Measurements from ENCODE around the gene SMARCA4.

The SMARCA4 gene

DNA sequence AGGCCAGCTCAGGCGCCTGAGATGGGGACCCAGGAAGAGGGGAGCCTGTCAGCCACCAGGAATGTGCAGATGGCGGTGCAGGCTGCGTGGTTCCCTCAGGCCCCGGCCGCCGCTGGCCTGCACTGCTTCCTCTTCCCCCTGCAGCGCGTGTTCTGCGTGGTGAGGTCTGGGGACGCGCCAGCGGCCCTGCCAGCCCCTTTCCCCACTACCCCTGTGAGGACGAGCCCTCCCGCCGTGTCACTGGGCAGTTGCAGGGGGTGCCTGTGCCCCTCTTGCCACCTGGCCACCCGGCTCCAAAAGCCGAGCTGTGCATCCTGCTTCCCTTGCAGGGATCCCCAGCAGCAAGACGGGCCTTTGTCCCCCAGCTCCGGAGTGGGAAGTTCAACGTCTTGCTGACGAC is 58.4 kb downstream of the SMARCA4 start:
- TF ChIP-seq, protein P1, sequence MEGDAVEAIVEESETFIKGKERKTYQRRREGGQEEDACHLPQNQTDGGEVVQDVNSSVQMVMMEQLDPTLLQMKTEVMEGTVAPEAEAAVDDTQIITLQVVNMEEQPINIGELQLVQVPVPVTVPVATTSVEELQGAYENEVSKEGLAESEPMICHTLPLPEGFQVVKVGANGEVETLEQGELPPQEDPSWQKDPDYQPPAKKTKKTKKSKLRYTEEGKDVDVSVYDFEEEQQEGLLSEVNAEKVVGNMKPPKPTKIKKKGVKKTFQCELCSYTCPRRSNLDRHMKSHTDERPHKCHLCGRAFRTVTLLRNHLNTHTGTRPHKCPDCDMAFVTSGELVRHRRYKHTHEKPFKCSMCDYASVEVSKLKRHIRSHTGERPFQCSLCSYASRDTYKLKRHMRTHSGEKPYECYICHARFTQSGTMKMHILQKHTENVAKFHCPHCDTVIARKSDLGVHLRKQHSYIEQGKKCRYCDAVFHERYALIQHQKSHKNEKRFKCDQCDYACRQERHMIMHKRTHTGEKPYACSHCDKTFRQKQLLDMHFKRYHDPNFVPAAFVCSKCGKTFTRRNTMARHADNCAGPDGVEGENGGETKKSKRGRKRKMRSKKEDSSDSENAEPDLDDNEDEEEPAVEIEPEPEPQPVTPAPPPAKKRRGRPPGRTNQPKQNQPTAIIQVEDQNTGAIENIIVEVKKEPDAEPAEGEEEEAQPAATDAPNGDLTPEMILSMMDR (IDR thresholded peaks at IDR 0.05; ENCODE audit: control insufficient read depth, insufficient read depth, low read depth, low read length, missing control alignments): no peak
- no peak for DNase-seq (ENCODE audit: low read depth)
- no peak overlapping the region for H3K4me3 ChIP-seq (ENCODE audit: control insufficient read depth, low read depth, low read length)

DNA sequence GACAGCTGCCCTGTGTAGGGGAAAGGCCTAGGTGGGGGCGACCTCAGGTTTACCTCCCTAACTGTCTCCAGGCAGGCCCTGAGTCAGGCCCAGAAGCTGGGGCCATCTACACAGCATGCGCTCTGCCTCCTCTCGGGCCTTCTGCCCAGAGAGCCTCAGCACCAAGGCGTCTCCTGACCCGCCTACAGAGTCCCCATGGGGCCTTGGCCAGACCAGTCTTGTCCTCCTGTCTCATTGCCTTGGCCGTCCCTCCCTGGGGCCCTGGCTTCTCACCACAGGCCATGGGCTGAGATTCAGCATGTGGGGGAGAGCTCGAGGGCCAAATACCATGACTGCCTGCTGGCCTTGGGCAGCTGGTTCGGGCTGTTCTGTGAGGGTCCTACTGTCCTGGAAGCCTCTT is 59.0 kb downstream of the SMARCA4 start:
- no peak for DNase-seq (ENCODE audit: low read depth)
- TF ChIP-seq, protein P1 (IDR thresholded peaks at IDR 0.05; ENCODE audit: control insufficient read depth, insufficient read depth, low read depth, low read length, missing control alignments): no peak

DNA sequence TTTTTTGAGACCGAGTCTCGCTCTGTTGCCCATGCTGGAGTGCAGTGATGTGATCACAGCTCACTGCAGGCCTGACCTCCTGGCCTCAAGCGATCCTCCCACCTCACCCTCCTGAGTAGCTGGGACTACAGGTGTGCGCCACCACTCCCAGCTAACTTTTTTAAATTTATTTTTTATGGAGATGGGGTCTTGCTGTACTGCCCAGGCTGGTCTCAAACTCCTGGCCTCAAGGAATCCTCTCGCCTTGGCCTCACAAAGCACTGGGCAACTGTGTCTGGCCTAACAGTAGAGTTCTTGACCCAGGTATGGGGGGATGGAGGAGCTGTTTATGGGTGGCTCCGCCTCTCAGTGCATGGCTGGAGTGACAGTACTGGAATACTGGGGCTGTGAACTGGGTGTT is 59.6 kb downstream of the SMARCA4 start:
- no peak overlapping the region for H3K4me3 ChIP-seq (ENCODE audit: control insufficient read depth, low read depth, low read length)
- TF ChIP-seq, protein P1 (IDR thresholded peaks at IDR 0.05; ENCODE audit: control insufficient read depth, insufficient read depth, low read depth, low read length, missing control alignments): no peak
- no peak for DNase-seq (ENCODE audit: low read depth)

More for the DNA sequence above, 59.0 kb downstream of the SMARCA4 start:
- H3K4me3 ChIP-seq (ENCODE audit: control insufficient read depth, low read depth, low read length): no peak overlapping the region

- TF ChIP-seq, protein P1 (IDR thresholded peaks at IDR 0.05; ENCODE audit: control insufficient read depth, insufficient read depth, low read depth, low read length, missing control alignments): no peak
- H3K4me3 ChIP-seq (ENCODE audit: control insufficient read depth, low read depth, low read length): no peak overlapping the region
- DNase-seq (ENCODE audit: low read depth): no peak
Observed at GRCh38 chr19:11020982-11021759, 60.3 kb downstream of the SMARCA4 start.

- TF ChIP-seq, protein P1 (IDR thresholded peaks at IDR 0.05; ENCODE audit: control insufficient read depth, insufficient read depth, low read depth, low read length, missing control alignments): no peak
- no peak for DNase-seq (ENCODE audit: low read depth)
- H3K4me3 ChIP-seq (ENCODE audit: control insufficient read depth, low read depth, low read length): no peak overlapping the region
Observed at GRCh38 chr19:11021760-11022144, 60.9 kb downstream of the SMARCA4 start.

DNA sequence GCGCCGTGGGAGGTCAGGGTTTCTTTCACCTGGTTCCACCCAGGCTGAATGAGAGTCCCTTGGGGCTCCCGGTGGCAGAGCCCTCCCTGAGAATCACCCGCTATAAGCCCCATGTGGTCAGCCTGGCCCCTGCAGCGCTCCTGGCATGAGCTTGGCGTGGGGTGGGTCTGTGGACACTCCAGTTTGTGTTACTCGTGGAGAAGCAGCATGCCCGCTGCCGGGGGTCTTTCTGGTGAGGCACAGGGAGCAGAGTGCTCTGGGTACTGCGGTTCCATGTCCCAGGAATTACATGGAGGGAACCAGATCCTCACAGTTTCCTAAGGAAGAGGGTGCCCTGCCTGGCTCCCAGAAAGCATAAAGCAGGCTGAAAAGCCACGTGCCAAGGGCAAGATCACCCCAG is 62.2 kb downstream of the SMARCA4 start:
- TF ChIP-seq, protein P1 (IDR thresholded peaks at IDR 0.05; ENCODE audit: control insufficient read depth, insufficient read depth, low read depth, low read length, missing control alignments): no peak
- no peak for DNase-seq (ENCODE audit: low read depth)

More for the DNA sequence above, 62.2 kb downstream of the SMARCA4 start:
- H3K4me3 ChIP-seq (ENCODE audit: control insufficient read depth, low read depth, low read length): no peak overlapping the region
